GM10266 (cell line): Measurements from ENCODE around the gene PRPS1.

Experiments used
- DNase-seq: peaks from one replicate; pipeline ENCODE4 v3.0.0; 2012; ENCODE audit errors: extremely low spot score
- TF ChIP-seq, protein P1 (sequence below): IDR thresholded peaks from 2 replicates; pipeline ENCODE4 v1.5.1; 2012; ENCODE audit warnings: mild to moderate bottlenecking, low read depth; ENCODE audit not compliant: control insufficient read depth, insufficient read depth; ENCODE audit errors: missing control alignments

The PRPS1 gene

DNA sequence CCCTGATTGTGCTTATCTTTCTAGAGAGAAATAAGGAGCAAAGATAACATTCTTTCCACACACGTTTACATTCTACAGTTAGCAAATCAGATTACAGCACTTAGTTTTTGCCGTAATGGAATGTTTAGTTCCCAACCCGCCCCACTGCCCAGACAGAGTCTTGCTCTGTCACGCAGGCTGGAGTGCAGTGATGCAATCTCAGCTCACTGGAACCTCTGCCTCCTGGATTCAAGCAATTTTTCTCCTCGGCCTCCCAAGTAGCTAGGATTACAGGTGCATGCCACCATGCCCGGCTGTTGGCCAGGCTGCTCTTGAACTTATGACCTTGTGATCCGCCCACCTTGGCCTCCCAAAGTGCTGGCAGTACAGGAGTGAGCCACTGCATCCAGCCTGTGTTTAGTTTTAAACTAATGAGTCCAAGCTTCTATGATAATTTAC, 8.4 kb upstream of the PRPS1 start:
- DNase-seq = no peak
- TF ChIP-seq, protein P1, sequence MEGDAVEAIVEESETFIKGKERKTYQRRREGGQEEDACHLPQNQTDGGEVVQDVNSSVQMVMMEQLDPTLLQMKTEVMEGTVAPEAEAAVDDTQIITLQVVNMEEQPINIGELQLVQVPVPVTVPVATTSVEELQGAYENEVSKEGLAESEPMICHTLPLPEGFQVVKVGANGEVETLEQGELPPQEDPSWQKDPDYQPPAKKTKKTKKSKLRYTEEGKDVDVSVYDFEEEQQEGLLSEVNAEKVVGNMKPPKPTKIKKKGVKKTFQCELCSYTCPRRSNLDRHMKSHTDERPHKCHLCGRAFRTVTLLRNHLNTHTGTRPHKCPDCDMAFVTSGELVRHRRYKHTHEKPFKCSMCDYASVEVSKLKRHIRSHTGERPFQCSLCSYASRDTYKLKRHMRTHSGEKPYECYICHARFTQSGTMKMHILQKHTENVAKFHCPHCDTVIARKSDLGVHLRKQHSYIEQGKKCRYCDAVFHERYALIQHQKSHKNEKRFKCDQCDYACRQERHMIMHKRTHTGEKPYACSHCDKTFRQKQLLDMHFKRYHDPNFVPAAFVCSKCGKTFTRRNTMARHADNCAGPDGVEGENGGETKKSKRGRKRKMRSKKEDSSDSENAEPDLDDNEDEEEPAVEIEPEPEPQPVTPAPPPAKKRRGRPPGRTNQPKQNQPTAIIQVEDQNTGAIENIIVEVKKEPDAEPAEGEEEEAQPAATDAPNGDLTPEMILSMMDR = no peak

DNA sequence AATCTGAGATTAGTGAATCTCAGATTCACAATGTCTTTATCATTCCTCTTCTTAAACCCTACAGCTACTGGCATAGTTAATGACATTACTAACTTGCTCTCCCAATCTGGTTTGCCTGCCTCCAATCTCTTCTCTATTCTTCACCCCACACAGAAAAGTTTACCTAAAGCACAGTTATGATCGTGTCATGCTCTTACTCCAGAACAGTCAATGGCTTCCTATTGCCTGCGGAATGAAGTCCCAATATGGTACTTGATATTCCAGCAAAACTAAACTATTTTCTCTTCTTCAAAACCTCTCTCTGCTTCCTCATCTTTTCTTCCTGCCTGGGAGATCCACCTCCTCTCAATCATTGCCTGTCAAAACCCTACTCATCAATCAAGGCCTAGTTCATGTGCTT, 3.4 kb upstream of the PRPS1 start:
- DNase-seq = no peak
- TF ChIP-seq, protein P1 = no peak

DNA sequence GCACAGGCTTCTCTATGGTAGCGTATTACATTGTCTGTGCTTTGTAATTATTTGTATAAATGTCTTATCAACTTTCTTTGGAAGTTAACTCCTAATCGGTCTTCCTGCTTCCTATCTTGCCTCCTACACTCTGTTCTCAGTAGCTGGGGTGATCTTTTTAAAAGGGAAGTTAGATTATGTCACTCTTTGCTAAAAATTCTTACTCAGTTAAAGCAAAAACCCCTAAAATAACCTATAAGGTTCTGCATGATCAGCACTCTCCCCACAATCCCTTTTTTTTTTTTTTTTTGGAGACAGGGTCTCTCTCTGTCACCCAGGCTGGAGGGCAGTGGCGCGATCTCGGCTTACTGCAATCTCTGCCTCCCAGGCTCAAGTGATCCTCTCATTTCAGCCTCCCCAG, 2.6 kb upstream of the PRPS1 start:
- DNase-seq = no peak
- TF ChIP-seq, protein P1 = no peak

DNA sequence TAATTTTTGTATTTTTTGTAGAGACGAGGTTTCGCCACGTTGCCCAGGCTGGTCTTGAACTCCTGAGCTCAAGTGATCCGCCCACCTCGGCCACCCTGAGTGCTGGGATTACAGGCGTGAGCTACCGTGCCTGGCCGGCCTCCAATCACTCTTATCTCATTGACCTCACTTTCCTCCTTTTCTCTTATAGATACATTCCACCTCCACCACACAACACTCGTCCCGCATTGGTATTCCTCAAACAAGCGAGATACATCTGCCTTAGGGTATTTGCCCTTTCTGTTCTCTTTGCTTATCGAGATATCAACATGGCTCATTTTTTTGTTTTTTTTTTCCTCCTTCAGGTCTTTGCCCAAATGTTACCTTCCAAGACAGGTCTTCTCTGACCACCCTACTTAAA, 1.8 kb upstream of the PRPS1 start:
- TF ChIP-seq, protein P1 = no peak

DNA sequence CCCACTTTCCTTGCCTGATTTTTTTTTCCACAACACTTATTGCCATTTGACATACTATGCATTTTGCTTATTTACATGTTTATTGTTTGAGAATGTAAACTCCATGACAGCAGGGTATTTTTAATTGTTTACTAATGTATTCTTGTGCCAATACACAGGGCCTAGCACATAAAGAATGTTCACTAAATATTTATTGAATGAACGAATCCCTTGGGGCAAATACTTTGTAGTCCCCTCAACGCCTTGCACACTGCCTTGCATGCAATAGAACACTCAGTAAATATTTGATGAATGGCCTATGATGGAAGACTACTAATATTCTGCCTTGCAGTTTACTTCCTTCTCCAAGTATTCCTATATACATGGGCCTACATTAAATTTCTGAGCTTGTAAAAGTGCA, 1.4 kb upstream of the PRPS1 start:
- TF ChIP-seq, protein P1 = no peak
- no peak for DNase-seq

More for the DNA sequence above, 1.8 kb upstream of the PRPS1 start:
- no peak for DNase-seq

DNA sequence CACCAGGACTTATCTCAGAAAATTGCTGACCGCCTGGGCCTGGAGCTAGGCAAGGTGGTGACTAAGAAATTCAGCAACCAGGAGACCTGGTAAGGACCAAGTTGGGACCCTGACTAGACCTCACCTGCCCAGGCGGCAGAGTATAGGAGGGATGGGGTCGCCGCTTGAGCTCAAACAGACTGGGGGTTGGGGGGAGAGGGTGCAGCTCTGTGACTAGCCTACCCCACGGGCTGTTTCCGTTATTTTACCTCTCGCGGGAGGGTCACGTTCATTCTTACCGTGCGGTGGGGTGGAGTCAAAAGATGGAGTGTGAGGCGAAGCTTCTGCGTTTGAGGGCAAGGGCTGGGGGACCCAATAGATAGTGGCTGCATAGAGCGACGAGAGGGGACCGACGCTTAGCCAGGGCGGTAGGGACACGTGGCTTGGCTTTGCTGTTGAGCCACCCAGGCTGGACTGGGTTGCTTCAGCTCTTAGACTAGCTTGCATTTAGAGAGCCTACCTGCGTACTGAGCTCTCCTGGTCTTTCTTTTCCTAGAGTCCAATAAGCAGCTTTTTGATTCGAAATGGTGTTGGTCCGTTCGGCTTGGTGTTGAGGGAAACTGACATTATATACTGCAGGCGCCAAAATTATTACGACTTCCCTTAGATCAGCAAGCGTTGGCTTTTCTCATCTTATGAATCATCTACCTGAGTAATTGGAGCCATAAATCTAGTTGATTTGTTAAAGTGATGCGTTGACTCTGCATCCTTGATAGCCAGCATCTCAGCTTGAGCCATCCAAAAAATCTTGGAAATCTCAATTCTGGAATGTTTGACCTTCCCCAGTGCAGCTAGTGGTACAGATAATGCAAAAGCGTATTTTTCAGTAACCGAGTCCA, 591 bp downstream of the PRPS1 start:
- peak; percentile 26 for DNase-seq
- TF ChIP-seq, protein P1 = no peak

DNA sequence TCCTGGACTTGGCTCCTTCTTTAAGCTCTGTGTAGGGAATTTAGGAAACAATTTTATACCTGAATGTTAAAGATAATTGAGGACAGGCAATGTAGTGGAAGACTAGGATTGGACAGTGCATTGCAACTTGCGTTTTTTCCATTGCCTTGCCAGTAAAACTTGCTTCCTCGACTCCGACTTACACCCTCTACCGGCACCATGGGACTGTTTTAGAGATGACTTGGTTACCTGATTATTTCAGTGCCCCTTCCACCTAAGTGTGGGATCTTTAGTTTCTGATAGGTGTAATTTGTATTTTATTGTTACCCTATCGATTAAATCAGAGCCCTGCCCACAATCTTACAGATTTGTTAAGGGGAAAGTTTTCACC, 1.2 kb downstream of the PRPS1 start:
- DNase-seq = no peak
- TF ChIP-seq, protein P1 = peak; percentile 10
